IMR-90 (cell line): Measurements from ENCODE around the gene PTBP1. TPM values are rescaled to one million over a fixed set of nuclear protein-coding genes. Genes with fewer than 3 reads are reported as not detected.

Experiments
- ATAC-seq: fragments of 200-7000 bp; cut with Tn5 transposase; 2 replicates; pipeline ENCODE4 v1.9.1; 2020; ENCODE audit warnings: low read depth, mild to moderate bottlenecking, moderate library complexity
- BruUV-seq: library from RNA; stranded (reverse); fragments of 400-500 nt; replicated peaks from 2 replicates; lab custom pipeline; 2021; lab: Mats Ljungman, UMichigan
- CTCF ChIA-PET: fragments of 300-600 bp; formaldehyde crosslinking; extraction: SDS; loops from one replicate; lab custom pipeline; 2021; ENCODE audit warnings: antibody characterized with exemption; lab: Yijun Ruan, JAX
- POLR2A ChIA-PET: fragments of 300-600 bp; sonication (Branson Sonifier 250); formaldehyde crosslinking; loops from one replicate; lab custom pipeline; 2022; ENCODE audit warnings: antibody characterized with exemption; ENCODE audit not compliant: unreplicated experiment; lab: Charles Lee
- DNase-seq: peaks from one replicate; pipeline ENCODE4 v3.0.0; 2013
- H2AFZ ChIP-seq: replicated peaks from 2 replicates; pipeline ENCODE3; 2013; ENCODE audit warnings: low read length, mild to moderate bottlenecking; ENCODE audit not compliant: poor library complexity
- H2AK5ac ChIP-seq: 2 replicates; pipeline ENCODE4 v1.6.1; 2013; ENCODE audit warnings: low read depth, low read length, inconsistent platforms
- H2AK9ac ChIP-seq: replicated peaks from 2 replicates; pipeline ENCODE3; 2013; ENCODE audit warnings: mild to moderate bottlenecking, low read depth, low read length, moderate library complexity; ENCODE audit not compliant: poor library complexity
- H2BK120ac ChIP-seq: 2 replicates; pipeline ENCODE4 v1.6.1; 2013; ENCODE audit warnings: low read depth, low read length, inconsistent platforms
- H2BK15ac ChIP-seq: 3 replicates; pipeline ENCODE4 v1.6.1; 2013; ENCODE audit warnings: low read depth, low read length, inconsistent platforms
- H2BK20ac ChIP-seq: 2 replicates; pipeline ENCODE4 v1.6.1; 2013; ENCODE audit warnings: low read depth, mild to moderate bottlenecking, inconsistent platforms, low read length, moderate library complexity
- H2BK5ac ChIP-seq: 2 replicates; pipeline ENCODE4 v1.6.1; 2013; ENCODE audit warnings: mild to moderate bottlenecking, low read depth, low read length, inconsistent platforms; ENCODE audit not compliant: poor library complexity, severe bottlenecking
- H3K14ac ChIP-seq: replicated peaks from 2 replicates; pipeline ENCODE4 v1.6.1; 2013; ENCODE audit warnings: low read depth, low read length, inconsistent platforms
- H3K18ac ChIP-seq: 2 replicates; pipeline ENCODE4 v1.6.1; 2013; ENCODE audit warnings: low read depth, low read length, control low read depth
- H3K23ac ChIP-seq: 2 replicates; pipeline ENCODE4 v1.6.1; 2013; ENCODE audit warnings: low read depth, low read length, inconsistent platforms
- H3K27ac ChIP-seq: 2 replicates; pipeline ENCODE4 v1.5.1; 2013; ENCODE audit warnings: mild to moderate bottlenecking, control low read depth, low read length; ENCODE audit not compliant: insufficient read depth
- H3K27me3 ChIP-seq: 2 replicates; pipeline ENCODE4 v1.6.1; 2013; ENCODE audit warnings: low read length; ENCODE audit not compliant: control insufficient read depth, insufficient read depth
- H3K36me3 ChIP-seq: 2 replicates; pipeline ENCODE4 v1.6.1; 2013; ENCODE audit warnings: low read length, mixed read lengths; ENCODE audit not compliant: control insufficient read depth, insufficient read depth
- H3K4ac ChIP-seq: 2 replicates; pipeline ENCODE4 v1.6.1; 2013; ENCODE audit warnings: low read depth, low read length, inconsistent platforms
- H3K4me1 ChIP-seq: 2 replicates; pipeline ENCODE4 v1.6.1; 2013; ENCODE audit warnings: low read length, mixed read lengths; ENCODE audit not compliant: control insufficient read depth, insufficient read depth
- H3K4me2 ChIP-seq: 2 replicates; pipeline ENCODE4 v1.6.1; 2013; ENCODE audit warnings: low read depth, mild to moderate bottlenecking, control low read depth, low read length, moderate library complexity
- H3K4me3 ChIP-seq: 2 replicates; pipeline ENCODE4 v1.5.1; 2013; ENCODE audit warnings: low read depth, mild to moderate bottlenecking, control low read depth, low read length, moderate library complexity; ENCODE audit not compliant: insufficient read depth
- H3K56ac ChIP-seq: 2 replicates; pipeline ENCODE4 v1.6.1; 2013; ENCODE audit warnings: low read length, inconsistent platforms; ENCODE audit not compliant: insufficient read depth; ENCODE audit errors: extremely low read depth
- H3K79me1 ChIP-seq, 2 experiments: 2 replicates each; pipeline ENCODE4 v1.6.1; 2013; ENCODE audit warnings: low read length in 2 of 2, inconsistent platforms in 1 of 2, low read depth in 1 of 2
- H3K9ac ChIP-seq: 2 replicates; pipeline ENCODE4 v1.6.1; 2013; ENCODE audit warnings: low read depth, low read length, control low read depth
- H3K9me1 ChIP-seq: 2 replicates; pipeline ENCODE4 v1.6.1; 2013; ENCODE audit warnings: low read length, inconsistent platforms; ENCODE audit not compliant: insufficient read depth
- H3K9me3 ChIP-seq: 2 replicates; pipeline ENCODE4 v1.6.1; 2013; ENCODE audit warnings: low read length; ENCODE audit not compliant: control insufficient read depth, insufficient read depth
- H4K20me1 ChIP-seq: 2 replicates; pipeline ENCODE4 v1.6.1; 2013; ENCODE audit warnings: low read length, inconsistent platforms; ENCODE audit not compliant: insufficient read depth
- H4K5ac ChIP-seq: 2 replicates; pipeline ENCODE4 v1.6.1; 2013; ENCODE audit warnings: mild to moderate bottlenecking, low read depth, low read length, control low read depth
- H4K8ac ChIP-seq, 2 experiments: 2 replicates each; pipeline ENCODE4 v1.6.1; 2013; ENCODE audit warnings: low read depth in 2 of 2, low read length in 2 of 2, control low read depth in 1 of 2, inconsistent platforms in 1 of 2
- H4K91ac ChIP-seq: 2 replicates; pipeline ENCODE4 v1.6.1; 2013; ENCODE audit warnings: low read depth, low read length, inconsistent platforms; ENCODE audit not compliant: insufficient read depth
- BHLHE40 ChIP-seq: fragments of 150-350 bp; IDR thresholded peaks from 2 replicates; pipeline ENCODE4 v1.6.1; 2016; ENCODE audit warnings: mild to moderate bottlenecking, low read depth, low read length
- CEBPB ChIP-seq: IDR thresholded peaks from 2 replicates; pipeline ENCODE4 v1.6.1; 2012; ENCODE audit warnings: low read depth, low read length, improper control_type of control experiment
- MAFK ChIP-seq: IDR thresholded peaks from 2 replicates; pipeline ENCODE4 v1.6.1; 2012; ENCODE audit warnings: low read depth, low read length, improper control_type of control experiment
- MXI1 ChIP-seq: IDR thresholded peaks from 2 replicates; pipeline ENCODE4 v1.6.1; 2012; ENCODE audit warnings: low read depth, mild to moderate bottlenecking, low read length, moderate library complexity, borderline replicate concordance
- NFE2L2 ChIP-seq: fragments of 150-350 bp; IDR thresholded peaks from 2 replicates; pipeline ENCODE4 v1.6.1; 2016; ENCODE audit warnings: low read depth, mild to moderate bottlenecking, low read length
- POLR2A ChIP-seq: IDR thresholded peaks from 2 replicates; pipeline ENCODE4 v1.6.1; 2012; ENCODE audit warnings: mild to moderate bottlenecking, low read depth, low read length
- RAD21 ChIP-seq: IDR thresholded peaks from 2 replicates; pipeline ENCODE4 v1.6.1; 2012; ENCODE audit warnings: low read length, improper control_type of control experiment
- SMC3 ChIP-seq: fragments of 150-350 bp; IDR thresholded peaks from 2 replicates; pipeline ENCODE4 v1.6.1; 2016; ENCODE audit warnings: low read depth, mild to moderate bottlenecking, antibody characterized with exemption, low read length, moderate library complexity
- WGBS, 2 experiments: methylation state at CpG; one replicate each; pipeline versions ENCODE4 v1.1.5 to v1.1.7; 2013; ENCODE audit warnings: missing lambda C conversion rate in 2 of 2; ENCODE audit not compliant: insufficient read length in 1 of 2; ENCODE audit errors: extremely low coverage in 2 of 2; 5-methylcytosine and 5-hydroxymethylcytosine counted together
- dilution Hi-C: fragments of 300-500 bp; cut with HindIII; formaldehyde crosslinking; loops from one replicate; pipeline ENCODE4 v1.14.3; 2018; ENCODE audit warnings: low sequenced_read_pairs; ENCODE audit not compliant: unreplicated experiment
- in situ Hi-C: fragments of 300-500 bp; cut with MboI; formaldehyde crosslinking; loops from 3 replicates; pipeline ENCODE4 v1.14.3; 2019; ENCODE audit warnings: low sequenced_read_pairs, inconsistent platforms, mixed read lengths
- intact Hi-C: fragments of 100-400 bp; cut with micrococcal nuclease; formaldehyde crosslinking; loops from 2 replicates; pipeline ENCODE4 v1.10.0; 2022
- polyA plus RNA-seq, 3 experiments: library from polyadenylated mRNA; depleted of rRNA; stranded (reverse); fragments of >200 nt; gene quantifications; 2 replicates each; pipeline ENCODE4 v1.2.3, GENCODE V29; 2012; ENCODE audit warnings: low replicate concordance in 1 of 3
- total RNA-seq: library from RNA; depleted of rRNA; stranded (reverse); fragments of >200 nt; gene quantifications from 2 replicates; pipeline ENCODE4 v1.2.3, GENCODE V29; 2012
- TF ChIP-seq, protein P1 (sequence below): fragments of 150-350 bp; IDR thresholded peaks from 2 replicates; pipeline ENCODE4 v1.6.1; 2017; ENCODE audit warnings: mild to moderate bottlenecking, antibody characterized with exemption, low read length, low read depth
- TF ChIP-seq, protein P2 (sequence below): fragments of 150-350 bp; IDR thresholded peaks from 2 replicates; pipeline ENCODE4 v1.6.1; 2016; ENCODE audit warnings: low read depth, mild to moderate bottlenecking, low read length, moderate library complexity, borderline replicate concordance

Gene PTBP1
- total and polyA plus RNA-seq, 2 of the 4 experiments (the other 2 are of a cell fraction), result 146 to 269 TPM

DNA sequence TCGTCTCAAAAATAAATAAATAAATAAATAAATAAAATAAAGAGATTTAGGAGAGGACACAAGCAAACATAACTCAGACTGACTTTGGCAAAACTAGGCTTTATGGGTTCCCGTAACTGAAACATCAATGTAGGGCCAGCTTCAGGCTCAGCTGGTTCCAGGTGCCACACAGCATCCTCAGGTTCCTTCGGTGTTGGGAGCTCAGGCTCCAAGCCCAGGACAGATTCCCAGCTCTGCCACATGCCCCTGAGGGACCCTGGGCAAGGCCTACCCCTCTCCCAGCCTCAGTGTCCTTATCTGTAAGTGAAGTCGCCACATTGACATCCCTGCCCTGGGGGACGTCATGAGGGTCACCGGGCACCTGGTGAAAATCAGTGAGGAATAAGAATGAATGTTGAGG is 27.6 kb upstream of the PTBP1 start:
- intact Hi-C loops (loop anchor here (1.0 to 5.0 kb wide), 3 partner anchors 29 to 152 kb away; partner anchors contain the start of gene CFD), in situ Hi-C loops (loop anchor here (10.0 kb wide), 1 partner anchor 215 kb away; the partner anchor contains the start of gene WDR18), dilution Hi-C loops (no loop called here)
- Histone ChIP-seq H2BK5ac (no peak overlapping the region), H3K79me1 (no peaks in the 10 kb centered on the region), H4K8ac (no peak overlapping the region), H4K5ac (no peak overlapping the region), H2AK5ac (0 out of 2 replicates have a peak overlapping the region, but pooled peaks have one; percentile 36), H3K36me3 (no peaks in the 10 kb centered on the region), H3K4me2 (no peak overlapping the region), H2BK20ac (no peak overlapping the region), H3K18ac (no peak overlapping the region), H3K27me3 (no peaks in the 10 kb centered on the region; the same call in 1 of the 2 replicates), H3K23ac (no peak overlapping the region), H3K4me3 (no peak overlapping the region), H3K9me1 (no peaks in the 10 kb centered on the region), H3K4ac (no peak overlapping the region), H3K14ac (no peak overlapping the region), H2BK120ac (no peak overlapping the region), H3K27ac (no peak overlapping the region), H2AK9ac (no peak overlapping the region), H3K56ac (no peak overlapping the region), H2BK15ac (no peak overlapping the region), H2AFZ (no peak overlapping the region), H3K9me3 (no peaks in the 10 kb centered on the region), H4K91ac (no peak overlapping the region), H4K20me1 (no peaks in the 10 kb centered on the region), H3K9ac (no peak overlapping the region), H3K4me1 (no peaks in the 10 kb centered on the region)
- POLR2A ChIA-PET, result no interaction called here
- WGBS, 2 experiments, result 90% methylated on average over 2 of the region's 6 CpGs; no CpG with 5 or more reads in 1 of the 2 experiments
- TF ChIP-seq CEBPB (no peak), POLR2A (no peak), MAFK (no peak), NFE2L2 (no peak), SMC3 (no peak), RAD21 (no peak), BHLHE40 (no peak), MXI1 (no peak)
- TF ChIP-seq, protein P1, sequence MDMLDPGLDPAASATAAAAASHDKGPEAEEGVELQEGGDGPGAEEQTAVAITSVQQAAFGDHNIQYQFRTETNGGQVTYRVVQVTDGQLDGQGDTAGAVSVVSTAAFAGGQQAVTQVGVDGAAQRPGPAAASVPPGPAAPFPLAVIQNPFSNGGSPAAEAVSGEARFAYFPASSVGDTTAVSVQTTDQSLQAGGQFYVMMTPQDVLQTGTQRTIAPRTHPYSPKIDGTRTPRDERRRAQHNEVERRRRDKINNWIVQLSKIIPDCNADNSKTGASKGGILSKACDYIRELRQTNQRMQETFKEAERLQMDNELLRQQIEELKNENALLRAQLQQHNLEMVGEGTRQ, result no peak
- TF ChIP-seq, protein P2, sequence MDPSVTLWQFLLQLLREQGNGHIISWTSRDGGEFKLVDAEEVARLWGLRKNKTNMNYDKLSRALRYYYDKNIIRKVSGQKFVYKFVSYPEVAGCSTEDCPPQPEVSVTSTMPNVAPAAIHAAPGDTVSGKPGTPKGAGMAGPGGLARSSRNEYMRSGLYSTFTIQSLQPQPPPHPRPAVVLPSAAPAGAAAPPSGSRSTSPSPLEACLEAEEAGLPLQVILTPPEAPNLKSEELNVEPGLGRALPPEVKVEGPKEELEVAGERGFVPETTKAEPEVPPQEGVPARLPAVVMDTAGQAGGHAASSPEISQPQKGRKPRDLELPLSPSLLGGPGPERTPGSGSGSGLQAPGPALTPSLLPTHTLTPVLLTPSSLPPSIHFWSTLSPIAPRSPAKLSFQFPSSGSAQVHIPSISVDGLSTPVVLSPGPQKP, result no peak
- BruUV-seq, result no TSS peak
- CTCF ChIA-PET, result interaction anchor here (0.7 kb wide), 1 partner anchor 32 kb away, joined by 4 read pairs; no protein-coding TSS in a partner anchor
- no peak for ATAC-seq
- no peak for DNase-seq
